NCI-H187 (cell line): ENCODE data around the gene SNX10.
A peak's percentile ranks its signal among the peaks of the same experiment; 100 is the strongest.

Experiments used
- DNase-seq, 2 experiments: peaks; one replicate each; lab custom pipeline; 2025; lab: John Stamatoyannopoulos, UW

SNX10 gene

DNA sequence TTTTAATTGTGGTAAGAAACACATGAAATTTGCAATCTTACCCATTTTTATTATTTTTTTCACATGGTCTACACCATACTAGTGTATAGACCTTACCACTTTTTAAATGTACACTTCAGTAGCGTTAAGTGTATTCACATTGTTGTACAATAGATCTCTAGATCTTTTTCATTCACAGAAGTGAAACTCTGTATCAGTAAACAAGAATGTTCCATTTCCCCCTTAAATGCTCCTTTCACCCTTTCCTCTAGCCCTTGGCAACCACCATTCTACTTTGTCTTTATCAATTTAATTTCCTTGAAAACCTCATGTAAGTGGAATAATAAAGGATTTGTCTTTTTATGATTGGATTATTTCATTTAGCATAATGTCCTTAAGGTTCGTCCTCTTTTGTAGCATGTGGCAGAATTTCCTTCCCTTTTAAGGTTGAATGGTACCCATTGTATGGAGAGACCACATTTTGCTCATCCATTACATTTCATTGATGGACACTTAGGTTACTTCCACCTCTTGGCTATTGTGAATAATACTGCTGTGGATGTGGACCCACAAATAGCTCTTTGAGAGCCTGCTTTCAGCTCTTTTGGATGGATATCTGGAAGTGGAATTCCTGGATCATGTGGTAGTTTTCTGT, 45.7 kb downstream of the SNX10 start:
- no peak for DNase-seq

DNA sequence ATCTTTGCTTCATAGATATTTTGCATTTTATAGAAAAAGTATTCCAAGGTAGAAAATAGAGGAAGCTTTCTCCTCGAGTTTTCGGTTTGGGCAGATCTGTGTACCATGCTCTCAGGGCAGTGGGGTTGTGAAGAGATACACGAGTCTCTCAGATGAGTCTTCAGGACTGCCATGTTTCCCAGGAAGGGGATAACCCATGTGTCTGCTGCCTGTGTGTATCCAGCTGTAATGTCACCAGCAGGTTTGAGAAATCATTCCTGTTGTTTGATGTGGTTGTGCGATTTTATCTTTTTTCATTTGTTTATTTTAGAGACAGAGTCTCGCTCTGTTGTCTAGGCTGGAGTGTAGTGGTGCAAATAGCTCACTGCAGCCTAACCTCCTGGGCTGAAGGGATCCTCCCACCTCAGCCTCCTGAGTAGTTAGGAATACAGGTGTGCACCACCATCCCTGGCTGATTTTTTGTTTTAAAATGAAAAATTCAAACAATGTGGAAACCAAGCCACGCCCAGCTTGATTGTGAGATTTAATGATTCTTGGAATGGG, 48.9 kb downstream of the SNX10 start:
- DNase-seq = no peak

DNA sequence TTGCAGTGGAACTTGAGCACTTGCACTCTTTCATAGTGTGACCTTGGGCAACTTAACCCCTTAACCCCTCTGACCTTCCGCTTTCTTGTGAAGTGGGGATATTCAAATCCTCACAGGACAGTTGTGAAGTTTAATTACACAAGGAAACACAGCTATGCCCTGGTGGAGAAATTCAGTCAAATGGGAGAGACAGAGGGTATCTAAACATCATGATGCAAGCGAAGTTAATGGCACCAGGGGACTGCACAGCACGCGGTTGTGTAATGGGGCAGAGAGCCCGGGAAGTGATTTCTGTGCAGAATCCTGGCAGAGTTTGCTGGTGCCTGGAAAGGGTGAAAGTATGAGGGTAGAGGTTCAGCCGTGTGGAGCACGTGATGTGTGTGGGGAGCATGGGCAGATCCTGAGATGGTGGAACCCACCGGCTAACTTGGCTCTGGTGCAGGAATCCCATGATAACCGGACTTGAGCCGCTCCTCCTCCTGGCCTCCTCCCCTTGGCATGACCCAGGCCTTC, 51.7 kb downstream of the SNX10 start:
- no peak for DNase-seq

DNA sequence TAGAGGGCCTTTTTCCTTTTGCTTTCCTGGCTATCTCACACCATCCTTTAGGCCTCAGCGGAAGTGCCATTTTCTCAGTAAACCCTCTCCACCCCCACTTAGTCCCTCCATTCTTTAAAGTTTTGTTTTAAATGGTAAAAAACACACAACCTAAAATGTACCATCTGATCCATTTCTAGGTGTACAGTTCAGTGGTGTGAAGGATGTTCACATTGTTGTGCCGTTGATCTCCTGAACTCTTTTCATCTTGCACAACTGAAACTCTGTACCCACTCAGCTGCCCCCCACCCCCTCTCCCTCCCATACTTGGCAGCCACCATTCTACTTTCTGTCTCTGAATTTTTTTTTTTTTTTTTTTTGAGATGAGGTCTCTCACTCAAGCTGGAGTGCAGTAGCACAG, 52.2 kb downstream of the SNX10 start:
- no peak for DNase-seq

DNA sequence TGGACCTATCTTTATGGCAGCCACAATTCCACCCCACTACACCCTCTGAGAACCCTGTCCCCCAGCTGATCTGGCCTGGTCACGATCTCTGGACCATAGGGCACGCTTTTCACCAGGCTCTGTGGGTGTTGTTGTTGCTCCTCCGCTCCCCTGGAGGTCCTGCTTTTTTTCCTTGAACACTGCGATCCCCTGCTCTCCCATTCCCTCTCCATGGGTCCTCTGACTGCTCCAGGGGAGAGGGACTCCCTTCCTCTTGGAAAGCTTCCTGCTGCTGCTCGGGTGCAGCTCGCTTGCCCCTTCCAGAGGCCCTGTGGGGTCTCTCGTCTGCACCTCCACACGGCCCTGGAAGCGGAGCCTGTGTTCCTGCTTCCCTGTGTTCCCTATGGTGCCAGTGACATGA, 53.5 kb downstream of the SNX10 start:
- DNase-seq = no peak

DNA sequence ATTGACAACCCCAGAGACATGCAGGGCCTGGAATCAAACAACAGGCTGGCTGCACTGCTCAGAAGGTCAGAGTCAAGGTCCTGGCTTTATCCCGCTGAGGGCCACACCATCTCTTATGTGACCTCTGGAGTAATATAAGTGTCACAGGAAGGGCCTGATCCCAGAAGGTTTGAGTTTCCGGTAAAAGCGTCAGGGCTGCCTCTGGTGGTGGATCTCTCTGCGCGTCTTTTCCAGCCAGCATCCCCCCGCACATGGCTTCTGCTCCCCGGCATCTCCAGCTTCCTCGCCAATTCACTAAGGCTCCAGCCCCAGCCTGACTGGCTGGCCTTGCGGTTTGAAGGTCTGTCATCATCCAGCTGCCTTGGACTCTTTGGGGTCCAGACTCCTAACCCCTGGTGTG, 54.2 kb downstream of the SNX10 start:
- no peak for DNase-seq

DNA sequence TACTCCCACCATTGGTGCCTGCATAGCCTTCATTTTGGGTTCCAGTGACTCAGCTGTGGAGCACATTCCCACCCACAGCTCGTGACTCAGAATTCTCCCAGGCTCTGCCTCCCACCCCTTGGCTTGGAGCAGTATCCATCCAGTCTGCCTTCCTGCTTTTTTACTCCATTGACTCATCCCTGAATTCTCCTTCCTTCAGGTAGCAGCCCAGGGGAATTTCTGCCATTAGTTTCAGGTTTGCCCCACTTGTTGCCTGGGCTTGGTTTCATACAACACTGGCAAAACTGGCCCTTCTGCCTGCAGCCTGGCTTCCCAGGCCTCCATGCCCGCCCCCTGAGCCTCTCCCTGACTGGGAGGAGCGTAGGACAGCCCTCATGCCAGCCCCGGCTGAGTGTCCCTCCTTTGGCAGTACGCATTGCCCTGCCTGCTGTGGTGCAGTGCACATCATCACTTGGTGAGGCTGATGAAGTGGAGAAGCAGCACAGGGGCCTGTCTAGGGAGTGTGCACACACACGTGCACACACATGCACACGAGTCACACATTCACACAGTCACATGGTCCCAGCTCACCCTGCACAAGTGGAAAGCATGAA, 55.0 kb downstream of the SNX10 start:
- no peak for DNase-seq

DNA sequence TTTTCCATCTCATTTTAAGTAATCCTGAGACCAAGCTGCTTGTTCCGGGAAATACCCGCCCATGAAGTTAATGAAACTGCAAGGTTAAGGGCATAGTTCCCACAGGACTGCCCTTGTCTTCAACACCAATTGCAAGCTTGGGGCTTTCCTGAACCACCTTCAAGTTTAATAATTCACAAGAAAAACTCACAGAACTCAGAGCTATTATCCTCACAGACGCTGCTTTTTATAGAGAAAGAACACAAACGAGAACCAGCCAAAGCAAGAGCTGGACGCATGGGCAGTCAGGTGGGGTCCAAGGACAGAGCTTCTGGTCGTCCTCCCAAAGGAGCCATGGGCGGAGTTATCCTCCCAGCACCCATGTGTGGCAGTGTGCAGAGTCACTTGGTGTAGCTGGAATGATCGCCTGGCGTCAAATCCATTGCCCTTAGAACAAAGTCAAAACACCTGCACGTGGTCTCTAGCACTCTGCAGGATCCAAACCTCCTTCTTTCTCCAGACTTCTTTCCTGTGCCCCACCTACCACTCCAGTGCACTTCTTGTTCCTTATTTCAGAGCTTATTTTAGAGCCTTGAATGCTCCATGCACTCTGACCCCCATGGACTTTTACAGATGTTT, 56.7 kb downstream of the SNX10 start:
- peak in 1 of 2 experiments; percentile 35 for DNase-seq

DNA sequence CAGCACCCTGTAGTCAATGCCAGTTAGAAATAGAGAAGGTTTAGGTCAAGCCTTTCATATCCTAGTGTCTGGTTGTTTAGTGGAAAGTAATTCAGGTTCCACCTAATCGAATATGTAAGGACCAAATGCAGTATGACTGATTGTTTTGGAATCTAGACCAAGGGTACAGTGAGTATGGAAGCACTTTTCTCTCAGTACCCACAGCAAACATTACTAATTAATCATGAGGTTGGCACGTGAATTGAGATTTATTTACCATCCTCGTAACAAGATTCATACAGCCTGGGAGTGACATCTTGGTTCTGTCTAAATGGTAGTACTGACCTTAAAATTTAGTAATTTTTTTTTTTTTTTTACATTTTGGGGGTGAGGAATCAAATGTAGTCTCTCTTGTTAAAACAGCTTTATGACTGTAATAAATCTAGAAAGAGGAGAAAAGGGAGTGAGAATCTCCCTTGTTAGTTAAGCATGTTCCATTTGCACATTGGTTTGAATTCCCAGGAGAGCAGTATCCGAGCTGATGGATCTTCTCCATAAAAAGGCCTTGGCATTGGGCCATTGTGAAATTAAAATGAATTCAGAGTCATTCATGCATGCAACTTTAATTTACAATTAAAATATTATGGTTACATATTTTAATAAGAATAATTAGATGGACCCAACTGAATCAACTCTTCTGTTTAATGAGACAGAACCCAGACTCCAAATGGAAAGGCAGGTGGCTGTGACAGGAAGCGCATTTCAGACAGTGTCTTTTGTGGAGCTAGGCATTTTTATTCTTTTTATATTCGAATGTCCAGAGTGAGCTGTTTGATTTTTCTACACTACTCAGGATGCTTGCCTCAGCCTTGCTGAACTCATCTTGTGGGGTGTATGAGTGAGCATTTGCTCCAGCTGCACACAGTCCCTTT, 57.6 kb downstream of the SNX10 start:
- DNase-seq = peak; percentile 62 to 81

DNA sequence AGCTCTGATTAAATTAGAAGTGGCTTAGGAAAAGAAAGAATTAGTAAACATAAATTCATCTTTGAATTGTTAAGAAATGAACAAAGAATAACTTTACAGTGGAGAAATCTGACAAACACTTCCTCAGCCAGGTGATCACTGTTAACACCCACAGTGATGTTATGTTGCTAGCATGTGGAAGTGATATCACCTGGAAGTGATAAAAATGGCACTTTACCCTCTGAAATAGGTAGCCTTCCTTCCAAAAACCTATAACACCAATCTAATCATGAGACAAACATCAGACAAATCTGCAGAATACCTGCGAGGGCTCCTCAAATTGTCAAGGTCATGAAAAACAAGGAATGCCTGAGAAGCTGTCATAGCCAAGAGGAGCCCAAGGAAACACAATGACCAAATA, 59.5 kb downstream of the SNX10 start:
- DNase-seq = no peak

DNA sequence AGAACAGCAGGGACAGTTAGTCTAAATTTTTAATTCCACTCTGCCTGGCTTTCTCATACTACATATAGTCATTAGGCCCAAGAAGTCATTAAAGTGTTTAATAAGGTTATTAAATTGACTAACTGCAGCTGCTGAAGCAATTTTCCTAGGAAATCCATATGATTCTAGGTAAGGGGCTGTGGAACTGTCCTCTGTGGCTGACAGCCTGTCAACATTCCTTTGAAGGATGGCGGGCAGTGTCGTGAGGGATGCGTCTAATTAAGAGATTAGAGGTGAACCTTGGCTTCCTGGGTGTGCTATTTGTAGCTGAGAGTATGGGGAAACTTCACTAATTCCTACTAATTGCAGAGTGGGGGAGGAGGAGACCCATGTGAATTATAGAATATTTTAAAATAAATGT, 64.6 kb downstream of the SNX10 start:
- DNase-seq = no peak

DNA sequence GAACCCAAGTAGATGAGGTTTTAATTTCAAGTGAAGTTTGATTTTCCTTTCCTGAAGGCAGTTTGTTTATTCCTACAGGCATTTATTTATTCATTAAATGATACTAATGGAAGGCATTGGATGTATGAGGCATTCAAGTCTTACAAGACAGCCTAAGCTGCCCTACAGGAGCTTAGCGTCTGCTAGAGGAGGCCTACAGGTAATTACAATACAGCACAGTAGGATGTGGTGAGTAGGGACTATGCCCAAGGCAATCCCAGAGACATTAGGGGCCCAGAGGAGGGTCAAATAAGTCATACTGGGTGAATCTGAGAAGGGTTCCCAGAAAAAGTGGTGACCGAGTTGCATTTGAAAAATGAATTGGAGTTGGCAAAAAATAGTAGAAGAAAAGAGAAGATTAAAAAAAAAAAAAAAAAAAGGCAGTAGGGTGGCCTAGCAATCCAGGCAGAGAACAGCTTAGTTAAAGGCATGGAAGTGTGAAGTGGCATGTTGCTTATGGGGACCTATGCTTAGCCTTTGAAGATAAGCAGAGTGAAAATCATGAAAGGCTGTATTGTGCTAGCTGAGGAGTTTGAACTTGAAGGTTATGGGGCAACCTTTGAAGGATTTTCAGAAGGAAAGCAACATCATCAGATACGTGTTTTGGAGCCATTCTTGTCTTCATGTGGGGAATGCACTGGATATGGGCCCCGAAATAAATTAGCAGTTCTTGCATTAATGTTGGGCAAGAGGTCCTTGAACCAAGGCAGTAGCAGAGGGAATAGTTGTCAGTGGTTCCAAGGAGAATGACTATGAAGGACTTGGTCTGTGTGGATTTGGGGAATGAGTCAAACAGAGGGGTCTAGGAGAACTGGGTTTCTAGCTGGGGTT, 65.5 kb downstream of the SNX10 start:
- DNase-seq = no peak

DNA sequence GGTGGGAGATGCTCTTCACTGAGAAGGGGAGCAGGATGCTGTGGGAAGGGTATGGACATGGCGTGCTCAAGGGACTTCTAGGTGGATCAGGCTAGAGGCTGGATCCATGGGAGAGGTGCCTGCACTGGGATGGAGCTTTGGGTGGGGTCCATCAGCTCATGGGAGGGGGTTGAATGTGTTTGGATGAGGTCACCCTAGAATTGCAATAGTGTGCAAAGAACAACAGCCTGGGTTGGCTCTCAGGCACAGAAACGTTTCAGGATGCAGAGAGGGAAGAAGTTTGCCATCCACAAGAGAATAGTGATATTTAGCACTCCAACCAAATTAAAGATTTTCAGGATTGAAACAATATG, 66.1 kb downstream of the SNX10 start:
- DNase-seq = no peak

DNA sequence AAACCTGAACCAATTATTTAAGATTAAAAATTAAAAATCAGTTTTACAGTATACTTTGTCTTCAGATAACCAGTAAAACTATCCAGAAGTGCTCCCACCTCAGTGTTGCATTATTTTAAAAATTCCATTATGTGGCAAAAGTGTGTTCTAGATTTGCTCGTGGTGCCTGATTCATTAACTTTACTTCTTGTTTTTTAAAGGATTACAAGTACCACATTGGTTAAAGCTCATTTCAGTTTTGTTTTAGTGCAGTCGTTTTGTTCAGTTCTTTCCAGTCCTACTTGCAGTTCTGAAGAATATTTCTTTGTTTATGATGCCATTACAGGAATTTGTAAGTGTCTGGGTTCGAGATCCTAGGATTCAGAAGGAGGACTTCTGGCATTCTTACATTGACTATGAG, 69.0 kb downstream of the SNX10 start:
- DNase-seq = no peak

DNA sequence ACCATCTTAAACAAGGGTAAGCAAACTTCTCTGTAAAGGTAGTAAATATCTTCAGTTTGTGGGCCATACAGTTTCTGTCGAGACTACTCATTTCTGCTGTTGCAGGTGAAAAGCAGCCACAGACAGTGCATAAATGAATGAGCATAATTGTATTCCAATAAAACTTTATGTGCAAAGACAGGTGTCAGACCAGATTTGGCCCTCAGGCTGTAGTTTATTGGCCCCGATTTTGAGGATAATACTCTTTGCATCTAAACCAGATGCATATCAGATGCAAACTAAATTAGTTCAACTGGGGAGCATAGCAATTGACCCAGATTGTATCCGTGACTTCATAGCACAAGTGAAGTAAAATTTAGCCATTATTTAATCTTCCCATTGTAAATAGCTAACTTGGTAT, 70.0 kb downstream of the SNX10 start:
- no peak for DNase-seq

DNA sequence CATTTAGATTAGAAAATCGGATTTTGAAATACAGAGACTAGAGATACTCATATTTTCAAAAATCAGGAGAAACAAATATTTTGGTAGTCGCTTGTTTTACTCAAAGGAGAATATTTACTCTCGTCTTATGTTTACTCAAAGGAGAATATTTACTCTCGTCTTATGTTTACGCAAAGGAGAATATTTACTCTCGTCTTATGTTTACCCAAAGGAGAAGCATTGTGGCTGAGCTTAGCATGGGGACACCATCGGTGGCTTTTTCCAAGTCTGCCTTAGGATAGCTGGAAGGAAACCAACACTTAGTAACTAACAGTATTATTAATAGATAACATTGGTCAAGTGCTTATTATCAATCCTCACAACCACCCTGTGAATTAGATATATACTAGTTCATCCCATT, 71.8 kb downstream of the SNX10 start:
- no peak for DNase-seq

DNA sequence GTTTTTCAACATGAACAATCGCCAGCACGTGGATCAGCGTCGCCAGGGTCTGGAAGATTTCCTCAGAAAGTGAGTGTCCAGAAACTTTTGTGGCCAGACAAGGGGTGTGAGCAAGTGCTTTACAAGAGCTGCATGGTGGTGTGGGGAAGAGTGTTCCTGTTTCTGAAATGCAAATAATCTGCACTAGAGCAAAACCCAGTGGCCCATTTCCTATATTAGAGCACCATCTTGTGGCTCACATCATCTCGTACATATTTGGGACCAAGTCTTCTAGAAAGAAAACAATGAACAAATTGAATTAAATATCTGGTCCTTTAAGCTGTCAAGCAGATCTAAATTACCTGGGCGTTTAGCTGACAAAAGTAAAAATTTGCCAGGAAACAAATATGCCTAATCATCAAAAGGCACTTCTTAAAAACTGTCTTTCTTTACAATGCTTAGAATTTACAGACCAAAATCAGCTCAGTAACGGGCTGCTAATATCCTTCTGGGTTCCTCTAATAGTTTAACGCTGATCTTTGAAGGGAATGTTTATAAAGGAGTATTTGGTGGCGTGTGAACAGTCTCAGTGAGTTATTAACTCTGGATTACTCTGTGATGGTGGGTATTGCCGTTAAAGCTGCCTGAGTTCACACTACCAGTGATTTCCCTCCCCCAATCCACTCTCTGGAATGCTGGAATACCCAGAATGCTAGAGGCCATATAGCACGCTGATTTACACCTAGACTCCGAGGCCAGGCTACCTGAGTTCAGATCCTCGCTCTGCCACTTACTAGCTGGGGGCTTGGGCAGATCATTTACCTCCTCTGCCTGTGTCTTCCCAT, 73.6 kb downstream of the SNX10 start:
- peak; percentile 32 to 74 for DNase-seq

DNA sequence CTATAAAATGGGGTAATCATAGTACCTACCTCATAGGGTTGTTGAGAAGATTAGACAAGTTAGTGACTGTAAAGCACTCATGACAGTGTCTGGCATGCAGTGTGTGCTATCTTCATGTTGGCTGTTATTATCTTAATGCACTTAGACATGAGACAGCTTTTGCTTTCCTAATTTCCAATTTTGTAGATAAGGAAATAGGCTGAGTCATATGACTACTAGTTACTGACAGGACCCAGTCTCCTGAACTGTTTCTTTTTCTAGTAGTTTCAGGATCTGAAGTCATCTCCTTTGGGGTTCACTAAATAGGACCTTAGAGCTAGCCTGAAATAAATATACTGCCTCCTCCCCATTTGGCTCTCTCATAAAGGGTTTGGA, 74.2 kb downstream of the SNX10 start:
- DNase-seq = no peak

DNA sequence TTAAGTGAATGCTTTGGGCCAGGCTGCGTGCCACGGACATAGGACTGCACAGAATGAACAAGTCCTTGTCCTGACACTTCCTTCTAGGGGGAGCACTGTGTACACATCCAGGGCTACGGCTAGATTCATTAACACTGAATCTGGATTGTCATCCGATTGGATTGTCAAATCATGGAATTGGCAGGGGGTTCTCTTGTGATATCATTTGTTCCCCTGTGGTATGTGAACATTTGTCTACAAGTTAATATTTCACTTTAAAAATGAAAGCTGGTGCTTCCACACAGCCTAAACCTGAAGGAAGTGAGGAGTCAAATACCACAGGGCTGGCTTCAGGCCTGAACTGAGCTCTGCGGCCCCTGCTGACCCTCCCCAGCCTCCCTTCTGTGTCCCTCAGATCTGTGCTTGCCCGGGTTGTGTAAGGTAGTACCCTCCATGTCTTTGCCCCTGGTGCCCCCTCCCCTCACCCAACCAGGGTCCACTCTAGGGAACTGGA, 75.6 kb downstream of the SNX10 start:
- DNase-seq = no peak

DNA sequence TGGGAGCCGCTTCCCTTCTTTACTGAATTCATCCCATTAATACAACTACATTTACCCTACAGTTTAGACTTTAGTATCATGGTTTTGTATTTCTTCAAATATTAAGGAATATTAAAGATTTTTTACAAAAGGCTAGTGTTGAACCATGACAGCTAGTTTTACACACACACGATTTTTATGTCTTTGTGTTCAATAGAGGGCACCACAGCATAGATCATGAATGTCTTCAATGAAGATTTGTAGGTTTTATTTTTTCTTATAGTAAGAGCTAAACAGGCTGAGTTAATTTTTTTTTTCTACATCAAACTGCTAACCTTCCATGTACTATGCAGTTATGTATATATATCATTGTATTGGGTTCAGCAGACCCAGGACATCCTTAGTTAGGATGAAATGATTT, 76.9 kb downstream of the SNX10 start:
- DNase-seq = no peak
